Left hindlimb (tissue), 1 donor: ENCODE data around the gene C2orf42.
"Not testable (repeated sequence)": the region's sequence is repeated elsewhere in the genome, so short reads cannot be mapped to it uniquely, and the experiment has no call there.

ENCODE experiments used
- DNase-seq: peaks from one replicate; pipeline ENCODE4 v3.0.0-alpha.2; 2018

Gene C2orf42

GRCh38 chr2:70131344-70132143 lies 59.3 kb downstream of the C2orf42 start:
- not testable (repeated sequence) for DNase-seq

- no peak for DNase-seq
Observed at GRCh38 chr2:70128005-70128404, 62.8 kb downstream of the C2orf42 start.

GRCh38 chr2:70126413-70126812 lies 64.4 kb downstream of the C2orf42 start:
- no peak for DNase-seq

DNA sequence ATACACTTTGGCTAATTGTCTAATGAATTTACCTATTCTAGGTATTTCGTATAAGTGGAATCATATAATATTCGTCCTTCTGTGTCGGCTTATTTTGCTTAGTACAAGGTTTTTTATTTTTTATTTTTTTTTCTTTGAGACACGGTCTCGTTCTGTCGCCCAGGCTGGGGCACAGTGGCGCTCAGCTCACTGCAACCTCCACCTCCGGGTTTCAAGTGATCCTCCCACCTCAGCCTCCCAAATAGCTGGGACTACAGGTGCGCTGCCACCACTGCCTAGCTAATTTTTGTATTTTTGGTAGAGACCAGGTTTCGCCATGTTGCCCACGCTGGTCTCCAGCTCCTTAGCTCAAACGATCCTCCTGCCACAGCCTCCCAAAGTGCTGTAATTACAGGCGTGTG lies 65.3 kb downstream of the C2orf42 start:
- no peak for DNase-seq

GRCh38 chr2:70124983-70125480 lies 65.8 kb downstream of the C2orf42 start:
- peak; percentile 78 for DNase-seq

GRCh38 chr2:70123829-70124116 lies 67.0 kb downstream of the C2orf42 start:
- no peak for DNase-seq

- DNase-seq = peak; percentile 89
Observed at GRCh38 chr2:70123051-70123828, 67.6 kb downstream of the C2orf42 start.

GRCh38 chr2:70122470-70122869 lies 68.3 kb downstream of the C2orf42 start:
- no peak for DNase-seq

DNA sequence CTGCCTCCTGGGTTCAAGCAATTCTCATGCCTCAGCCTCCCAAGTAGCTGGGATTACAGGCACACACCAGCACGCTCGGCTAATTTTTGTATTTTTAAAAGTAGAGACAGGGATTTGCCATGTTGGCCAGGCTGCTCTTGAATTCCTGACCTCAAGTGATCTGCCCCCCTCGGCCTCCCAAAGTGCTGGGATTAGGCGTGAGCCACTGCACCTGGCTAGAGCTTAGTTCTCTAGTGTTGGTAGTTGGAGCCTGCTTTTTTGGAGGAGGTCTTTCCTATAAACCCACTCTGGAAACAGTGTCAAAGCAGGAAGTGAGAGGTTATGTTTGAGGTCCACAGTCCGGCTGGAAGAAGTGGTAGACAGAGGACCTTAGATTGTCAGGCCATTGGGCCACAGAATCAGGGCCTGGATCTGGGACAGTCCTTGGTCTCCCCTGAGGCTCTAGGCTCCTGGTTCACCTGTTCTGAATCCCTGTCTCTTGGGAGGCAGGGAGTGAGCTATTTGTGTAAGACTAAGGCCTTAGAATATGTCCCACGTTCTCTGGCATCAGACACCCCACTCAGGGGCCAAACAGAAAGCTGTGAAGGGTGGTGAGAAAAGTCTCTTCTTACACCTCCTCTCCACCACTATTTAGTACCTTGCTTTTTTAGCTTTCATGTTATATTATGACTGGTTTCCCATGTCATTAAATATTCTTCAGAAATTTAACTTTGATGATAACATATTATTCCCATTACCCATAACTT lies 69.0 kb downstream of the C2orf42 start:
- no peak for DNase-seq

DNA sequence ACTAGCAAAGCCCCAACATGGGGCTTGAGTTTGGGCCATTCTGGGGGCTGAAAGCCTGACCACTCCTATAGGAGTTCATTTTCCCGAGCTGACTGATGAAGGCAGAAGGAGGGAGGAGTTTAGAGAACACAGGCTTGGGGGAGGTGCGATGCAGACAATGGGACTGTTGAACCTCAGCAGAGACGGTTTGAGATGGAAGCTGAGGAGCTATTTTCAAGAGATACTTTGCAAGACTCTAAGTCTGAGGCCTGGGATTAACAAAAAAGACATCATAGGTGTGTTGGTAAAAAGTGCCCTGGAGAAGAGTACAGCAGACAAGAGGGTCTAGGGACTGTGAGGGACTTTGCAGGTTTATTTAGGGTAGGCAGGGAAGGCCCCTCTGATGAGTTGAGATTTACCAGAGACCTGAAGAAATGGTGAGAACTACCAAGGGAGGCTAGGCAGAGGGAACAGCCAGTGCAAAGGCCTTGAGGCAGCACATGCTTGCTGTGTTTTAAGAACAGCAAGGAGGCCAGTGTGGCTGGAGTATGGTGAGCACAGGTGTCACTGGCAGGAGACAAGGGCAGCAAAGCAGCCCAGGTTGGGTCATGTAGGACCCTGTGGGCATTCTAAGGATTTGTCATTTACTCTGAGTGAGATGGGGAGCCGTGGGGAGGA lies 71.9 kb downstream of the C2orf42 start:
- no peak for DNase-seq

- no peak for DNase-seq
Observed at GRCh38 chr2:70116936-70117552, 73.8 kb downstream of the C2orf42 start.

- DNase-seq = no peak
Observed at GRCh38 chr2:70115646-70116442, 75.0 kb downstream of the C2orf42 start.

DNA sequence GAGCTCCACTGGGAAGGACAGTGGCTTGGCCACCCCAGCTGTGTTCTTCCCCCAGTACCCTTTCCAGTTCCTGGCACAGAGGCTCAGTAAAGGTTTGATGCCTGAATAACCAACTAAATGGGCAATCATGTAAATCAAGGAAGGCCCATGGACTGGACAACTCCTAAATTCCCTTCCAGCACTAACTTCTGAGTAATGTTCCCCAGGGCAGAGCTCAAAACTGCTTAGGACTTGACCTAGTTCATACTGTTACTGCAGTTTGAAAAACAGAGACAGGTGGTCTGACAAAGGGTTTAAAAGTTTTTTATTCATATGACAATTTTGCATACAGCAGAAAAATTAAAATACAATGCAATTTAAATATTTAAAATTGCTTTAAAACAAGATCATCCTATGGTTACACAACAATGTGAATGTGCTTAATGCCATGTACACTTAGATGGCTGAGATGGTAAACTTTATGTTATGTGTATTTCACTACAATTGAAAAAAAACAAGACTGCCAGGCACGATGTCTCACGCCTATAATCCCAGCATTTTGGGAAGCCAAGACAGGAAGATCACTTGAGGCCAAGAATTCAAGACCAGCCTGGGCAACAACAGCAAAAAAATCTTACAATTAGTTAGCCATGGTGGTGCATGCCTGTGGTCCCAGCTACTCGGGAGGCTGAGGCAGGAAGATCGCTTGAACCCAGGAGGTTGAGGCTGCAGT lies 77.3 kb downstream of the C2orf42 start:
- no peak for DNase-seq

- no peak for DNase-seq
Observed at GRCh38 chr2:70111752-70112591, 78.8 kb downstream of the C2orf42 start.

- DNase-seq = not testable (repeated sequence)
Observed at GRCh38 chr2:70110397-70110796, 80.4 kb downstream of the C2orf42 start.

- DNase-seq = not testable (repeated sequence)
Observed at GRCh38 chr2:70106138-70106537, 84.7 kb downstream of the C2orf42 start.

GRCh38 chr2:70104231-70105111 lies 86.3 kb downstream of the C2orf42 start:
- peak; percentile 89 for DNase-seq

DNA sequence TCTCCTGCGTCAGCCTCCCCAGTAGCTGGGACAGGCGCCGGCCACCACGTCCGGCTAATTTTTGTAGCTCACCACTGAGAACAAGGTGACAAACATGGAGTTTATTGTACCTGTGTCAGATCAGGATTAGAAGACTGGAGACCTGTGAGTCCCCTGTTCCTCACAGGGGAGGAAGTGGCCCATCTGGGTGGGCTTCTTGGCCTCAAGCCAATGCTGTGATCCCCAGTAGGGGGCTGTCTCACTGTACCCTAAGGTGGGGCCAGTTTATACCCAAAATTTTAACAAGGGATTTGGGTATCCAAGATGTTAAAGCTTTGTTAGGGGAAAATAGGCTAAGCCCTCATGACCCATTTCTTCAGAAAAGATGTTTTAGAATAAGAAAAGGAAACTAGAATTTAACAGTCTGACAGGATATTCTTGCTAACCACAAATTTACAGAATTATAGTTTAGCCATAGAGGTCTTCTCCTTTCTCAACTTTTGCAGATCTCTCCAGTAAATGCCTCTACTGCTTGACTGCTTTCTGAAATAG lies 87.2 kb downstream of the C2orf42 start:
- no peak for DNase-seq
